ENCODE measurements around the gene GAS2L2.
A peak's percentile ranks its signal among the peaks of the same experiment; 100 is the strongest.

GAS2L2 gene

GRCh38 chr17:35734396-35734795, 18.6 kb downstream of the GAS2L2 start:
- Histone ChIP-seq H3K36me3 (no peaks in the 10 kb centered on the region), H3K27me3 (no peaks in the 10 kb centered on the region), H3K9me3 (no peaks in the 10 kb centered on the region), H3K27ac (no peak overlapping the region), H3K4me3 (no peak overlapping the region), H3K4me1 (peaks cover 0 to 25% (median 17%) of the 10 kb centered on the region in 4 donors)
- TF ChIP-seq CTCF (IDR thresholded peaks at IDR 0.05) = no peak
- no peak for DNase-seq
- intact Hi-C loops (cut with DNase I; ENCODE audit: low total_unique reads) = loop anchor here (5.0 kb wide), 1 partner anchor 122 kb away; no protein-coding TSS in a partner anchor

- intact Hi-C loops (cut with DNase I; ENCODE audit: low total_unique reads) = loop anchor here (5.0 kb wide), 1 partner anchor 121 kb away; no protein-coding TSS in a partner anchor
Measured at GRCh38 chr17:35733366-35733765, 19.7 kb downstream of the GAS2L2 start.

GRCh38 chr17:35732806-35733136, 20.3 kb downstream of the GAS2L2 start:
- no peak overlapping the region for H3K27ac ChIP-seq
- intact Hi-C loops (cut with DNase I; ENCODE audit: low total_unique reads) = loop anchor here (5.0 kb wide), 1 partner anchor 120 kb away; no protein-coding TSS in a partner anchor
- H3K36me3 ChIP-seq = peaks cover 0 to 2% (median under 1%) of the 10 kb centered on the region in 3 donors
- peaks cover 0 to 25% (median 17%) of the 10 kb centered on the region in 4 donors for H3K4me1 ChIP-seq
- no peak overlapping the region for H3K4me3 ChIP-seq
- no peaks in the 10 kb centered on the region for H3K27me3 ChIP-seq
- no peak for TF ChIP-seq CTCF (IDR thresholded peaks at IDR 0.05)
- H3K9me3 ChIP-seq = no peaks in the 10 kb centered on the region
- DNase-seq = no peak

More at GRCh38 chr17:35733366-35733765, 19.7 kb downstream of the GAS2L2 start:
- Histone ChIP-seq H3K9me3 (no peaks in the 10 kb centered on the region), H3K4me1 (peaks cover 0 to 25% (median 17%) of the 10 kb centered on the region in 4 donors), H3K36me3 (no peaks in the 10 kb centered on the region), H3K4me3 (no peak overlapping the region), H3K27me3 (no peaks in the 10 kb centered on the region), H3K27ac (no peak overlapping the region)
- no peak for DNase-seq
- no peak for TF ChIP-seq CTCF (IDR thresholded peaks at IDR 0.05)

GRCh38 chr17:35731917-35732805, 20.9 kb downstream of the GAS2L2 start:
- Histone ChIP-seq H3K9me3 (no peaks in the 10 kb centered on the region), H3K4me1 (peaks cover 0 to 28% (median 17%) of the 10 kb centered on the region in 4 donors), H3K4me3 (peak overlapping the region; percentile 64 to 78), H3K27ac (peak overlapping the region; percentile 22 to 68), H3K36me3 (peaks cover 0 to 7% (median 6%) of the 10 kb centered on the region in 3 donors), H3K27me3 (no peaks in the 10 kb centered on the region)
- no peak for TF ChIP-seq CTCF (IDR thresholded peaks at IDR 0.05)
- intact Hi-C loops (cut with DNase I; ENCODE audit: low total_unique reads) = loop anchor here (5.0 kb wide), 1 partner anchor 120 kb away; no protein-coding TSS in a partner anchor
- no peak for DNase-seq

DNA sequence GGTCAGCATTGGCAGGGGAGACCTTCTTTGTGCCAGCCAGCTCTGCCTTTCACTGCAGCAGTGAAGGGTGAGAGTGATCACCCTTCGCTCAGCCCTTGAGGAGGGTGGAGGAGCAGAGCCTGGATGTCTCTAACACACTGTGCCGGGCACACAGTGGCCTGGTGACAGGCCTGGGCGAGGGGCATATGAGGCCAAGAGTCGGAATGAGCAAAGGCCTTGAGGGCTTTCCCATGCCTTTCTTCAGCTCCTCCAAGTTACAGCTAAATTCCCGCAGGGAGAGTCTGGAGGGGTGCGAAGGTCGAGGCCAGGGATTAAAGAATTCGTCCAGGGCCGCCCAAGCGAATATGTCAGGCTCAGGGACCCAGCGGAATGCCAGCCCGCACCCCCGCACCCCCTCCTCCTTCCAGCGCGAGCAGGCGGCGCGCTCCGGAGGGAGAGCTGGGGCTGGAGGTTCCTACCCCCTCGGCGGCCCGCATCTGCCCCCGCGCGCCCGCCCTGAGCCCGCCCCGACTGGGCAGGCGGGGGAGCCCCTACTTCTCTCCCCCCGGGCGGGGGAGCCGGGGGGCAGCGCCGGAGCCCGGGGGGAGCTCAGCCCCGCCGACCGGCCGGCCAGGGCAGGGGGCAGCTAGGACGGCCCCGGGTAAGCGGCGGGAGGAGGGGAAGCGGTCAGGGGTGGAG, 21.7 kb downstream of the GAS2L2 start, which contains the start of gene RASL10B:
TSS of gene RASL10B (plus strand) at position 401 of the 678 bp plus-strand sequence. CDS start 3,546 bp downstream, outside the sequence.
- Histone ChIP-seq H3K4me1 (peaks cover 0 to 36% (median 24%) of the 10 kb centered on the region in 4 donors), H3K27ac (peak within 1 kb of the TSS; percentile 22 to 68), H3K4me3 (peak within 1 kb of the TSS; percentile 64 to 78), H3K36me3 (peaks cover 0 to 10% (median 8%) of the 10 kb centered on the region in 3 donors), H3K27me3 (no peaks in the 10 kb centered on the region), H3K9me3 (no peaks in the 10 kb centered on the region)
- TF ChIP-seq CTCF (IDR thresholded peaks at IDR 0.05) = no peak
- peak in 1 of 2 donors; percentile 74 for DNase-seq
- intact Hi-C loops (cut with DNase I; ENCODE audit: low total_unique reads) = loop anchor here (5.0 kb wide), 1 partner anchor 119 kb away; no protein-coding TSS in a partner anchor
